ENCODE data around the gene HEG1.

- no peak for TF ChIP-seq POLR2AphosphoS5 (IDR thresholded peaks at IDR 0.05)
- TF ChIP-seq CTCF (IDR thresholded peaks at IDR 0.05): no peak
- no peak for TF ChIP-seq POLR2A (IDR thresholded peaks at IDR 0.05)
- no peak for TF ChIP-seq EP300 (IDR thresholded peaks at IDR 0.05)
Observed at GRCh38 chr3:125023833-125024555, 31.8 kb downstream of the HEG1 start.
